SK-N-SH (cell line): ENCODE results near the gene FSIP1. TPM values are rescaled to one million over a fixed set of nuclear protein-coding genes. Genes with fewer than 3 reads are reported as not detected.

Experiments used
- CHD2 ChIP-seq: fragments of 150-350 bp; IDR thresholded peaks from 2 replicates; pipeline ENCODE4 v1.6.1; 2018; ENCODE audit warnings: low read length; ENCODE audit not compliant: partially characterized antibody
- ELF1 ChIP-seq: IDR thresholded peaks from 2 replicates; pipeline ENCODE4 v1.4.0; 2012
- EZH2phosphoT487 ChIP-seq: fragments of 200-600 bp; sonication (generic); IDR thresholded peaks from 2 replicates; pipeline ENCODE4 v1.6.1; 2017; ENCODE audit warnings: low read depth, mixed run types, mild to moderate bottlenecking, antibody characterized with exemption, moderate library complexity, borderline replicate concordance
- FOSL2 ChIP-seq: IDR thresholded peaks from 2 replicates; pipeline ENCODE4 v1.4.0; 2012; ENCODE audit warnings: low read depth, mild to moderate bottlenecking, moderate library complexity, borderline replicate concordance
- FOXJ3 ChIP-seq: sonication (generic); formaldehyde crosslinking; IDR thresholded peaks from 2 replicates; pipeline ENCODE4 v1.5.1; 2020; ENCODE audit warnings: mild to moderate bottlenecking, missing genetic modification reagents
- FOXM1 ChIP-seq: IDR thresholded peaks from 2 replicates; pipeline ENCODE4 v1.4.0; 2012; ENCODE audit warnings: low read depth, mild to moderate bottlenecking
- GABPA ChIP-seq: IDR thresholded peaks from 2 replicates; pipeline ENCODE4 v1.4.0; 2012; ENCODE audit warnings: low read depth, mild to moderate bottlenecking
- GATA2 ChIP-seq: sonication (generic); formaldehyde crosslinking; IDR thresholded peaks from 2 replicates; pipeline ENCODE4 v1.5.0; 2020; ENCODE audit warnings: mild to moderate bottlenecking, missing genetic modification reagents
- JUND ChIP-seq: IDR thresholded peaks from 2 replicates; pipeline ENCODE4 v1.4.0; 2012
- MEF2A ChIP-seq: IDR thresholded peaks from 2 replicates; pipeline ENCODE4 v1.4.0; 2012; ENCODE audit warnings: low read depth, borderline replicate concordance
- MXI1 ChIP-seq: IDR thresholded peaks from 2 replicates; pipeline ENCODE4 v1.6.1; 2012; ENCODE audit warnings: mild to moderate bottlenecking, low read depth, low read length, improper control_type of control experiment
- POLR2AphosphoS5 ChIP-seq: IDR thresholded peaks from 2 replicates; pipeline ENCODE4 v1.6.1; 2012; ENCODE audit warnings: low read depth, low read length
- RAD21 ChIP-seq: IDR thresholded peaks from 2 replicates; pipeline ENCODE4 v1.6.1; 2012; ENCODE audit warnings: mild to moderate bottlenecking, low read length
- RCOR1 ChIP-seq: fragments of 150-350 bp; IDR thresholded peaks from 2 replicates; pipeline ENCODE4 v1.6.1; 2017; ENCODE audit warnings: antibody characterized with exemption, low read length
- RFX5 ChIP-seq: IDR thresholded peaks from 2 replicates; pipeline ENCODE4 v1.6.1; 2012; ENCODE audit warnings: mild to moderate bottlenecking, improper control_type of control experiment, low read length
- SIN3A ChIP-seq: IDR thresholded peaks from 2 replicates; pipeline ENCODE4 v1.6.1; 2012; ENCODE audit warnings: low read depth, mild to moderate bottlenecking, low read length, moderate library complexity, borderline replicate concordance
- TAF1 ChIP-seq: IDR thresholded peaks from 2 replicates; pipeline ENCODE4 v1.6.1; 2012; ENCODE audit warnings: low read depth, mild to moderate bottlenecking, low read length, moderate library complexity, borderline replicate concordance
- TCF12 ChIP-seq: IDR thresholded peaks from 2 replicates; pipeline ENCODE4 v1.4.0; 2012
- TEAD4 ChIP-seq: IDR thresholded peaks from 2 replicates; pipeline ENCODE4 v1.4.0; 2012; ENCODE audit warnings: mild to moderate bottlenecking, borderline replicate concordance; ENCODE audit not compliant: insufficient read depth
- YY1 ChIP-seq: IDR thresholded peaks from 2 replicates; pipeline ENCODE4 v1.4.0; 2012; ENCODE audit warnings: low read depth, mild to moderate bottlenecking
- polyA plus RNA-seq, 3 experiments: library from polyadenylated mRNA; depleted of rRNA; stranded (reverse); fragments of >200 nt; gene quantifications; 2 replicates each; pipeline ENCODE4 v1.2.3, GENCODE V29; 2012
- TF ChIP-seq, protein P1 (sequence below): IDR thresholded peaks from 2 replicates; pipeline ENCODE4 v1.6.1; 2012; ENCODE audit warnings: mild to moderate bottlenecking, low read depth, low read length, moderate library complexity
- TF ChIP-seq, protein P2 (sequence below): fragments of 150-350 bp; IDR thresholded peaks from 2 replicates; pipeline ENCODE4 v1.6.1; 2016; ENCODE audit warnings: mild to moderate bottlenecking, low read depth, low read length
- TF ChIP-seq, protein P3 (sequence below): fragments of 150-350 bp; IDR thresholded peaks from 2 replicates; pipeline ENCODE4 v1.6.1; 2017; ENCODE audit warnings: antibody characterized with exemption, low read length, low read depth, borderline replicate concordance
- TF ChIP-seq, protein P4 (sequence below): fragments of 200-600 bp; sonication (generic); IDR thresholded peaks from 2 replicates; pipeline ENCODE4 v1.6.1; 2017; ENCODE audit warnings: antibody characterized with exemption, mild to moderate bottlenecking, moderate library complexity
- TF ChIP-seq, protein P5 (sequence below): IDR thresholded peaks from 2 replicates; pipeline ENCODE4 v1.4.0; 2012; ENCODE audit warnings: low read depth, borderline replicate concordance

FSIP1 gene
- polyA plus RNA-seq, 1 of the 3 experiments (the other 2 are of a cell fraction), result 0.43 TPM

DNA sequence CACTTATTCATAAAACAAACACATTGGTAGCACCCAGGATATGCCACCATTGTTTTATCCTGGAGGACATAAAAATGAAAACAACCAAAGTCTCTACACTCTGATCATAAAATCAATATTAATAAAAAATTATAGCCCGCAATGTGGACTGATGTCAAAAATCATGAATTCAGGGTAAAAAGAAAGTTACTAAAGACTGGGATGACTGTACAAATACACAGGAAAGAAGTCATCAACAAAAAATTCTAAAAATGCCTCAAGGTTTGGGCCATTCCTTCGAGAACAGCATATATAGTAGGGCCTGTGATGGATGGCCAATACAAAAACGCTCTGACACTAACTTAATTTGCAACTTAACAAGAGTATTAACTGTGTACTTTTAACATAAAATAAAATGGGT, 125.0 kb downstream of the FSIP1 start (continued):
- TF ChIP-seq, protein P1, sequence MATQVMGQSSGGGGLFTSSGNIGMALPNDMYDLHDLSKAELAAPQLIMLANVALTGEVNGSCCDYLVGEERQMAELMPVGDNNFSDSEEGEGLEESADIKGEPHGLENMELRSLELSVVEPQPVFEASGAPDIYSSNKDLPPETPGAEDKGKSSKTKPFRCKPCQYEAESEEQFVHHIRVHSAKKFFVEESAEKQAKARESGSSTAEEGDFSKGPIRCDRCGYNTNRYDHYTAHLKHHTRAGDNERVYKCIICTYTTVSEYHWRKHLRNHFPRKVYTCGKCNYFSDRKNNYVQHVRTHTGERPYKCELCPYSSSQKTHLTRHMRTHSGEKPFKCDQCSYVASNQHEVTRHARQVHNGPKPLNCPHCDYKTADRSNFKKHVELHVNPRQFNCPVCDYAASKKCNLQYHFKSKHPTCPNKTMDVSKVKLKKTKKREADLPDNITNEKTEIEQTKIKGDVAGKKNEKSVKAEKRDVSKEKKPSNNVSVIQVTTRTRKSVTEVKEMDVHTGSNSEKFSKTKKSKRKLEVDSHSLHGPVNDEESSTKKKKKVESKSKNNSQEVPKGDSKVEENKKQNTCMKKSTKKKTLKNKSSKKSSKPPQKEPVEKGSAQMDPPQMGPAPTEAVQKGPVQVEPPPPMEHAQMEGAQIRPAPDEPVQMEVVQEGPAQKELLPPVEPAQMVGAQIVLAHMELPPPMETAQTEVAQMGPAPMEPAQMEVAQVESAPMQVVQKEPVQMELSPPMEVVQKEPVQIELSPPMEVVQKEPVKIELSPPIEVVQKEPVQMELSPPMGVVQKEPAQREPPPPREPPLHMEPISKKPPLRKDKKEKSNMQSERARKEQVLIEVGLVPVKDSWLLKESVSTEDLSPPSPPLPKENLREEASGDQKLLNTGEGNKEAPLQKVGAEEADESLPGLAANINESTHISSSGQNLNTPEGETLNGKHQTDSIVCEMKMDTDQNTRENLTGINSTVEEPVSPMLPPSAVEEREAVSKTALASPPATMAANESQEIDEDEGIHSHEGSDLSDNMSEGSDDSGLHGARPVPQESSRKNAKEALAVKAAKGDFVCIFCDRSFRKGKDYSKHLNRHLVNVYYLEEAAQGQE, result no peak
- TF ChIP-seq TCF12 (peak; percentile 58; the same call in 1 of the 2 replicates), FOXJ3 (CRISPR knock-in tag) (no peak), RCOR1 (no peak), SIN3A (no peak), MEF2A (no peak), POLR2AphosphoS5 (no peak), GATA2 (CRISPR knock-in tag) (no peak), EZH2phosphoT487 (no peak), RAD21 (no peak), TAF1 (no peak), MXI1 (no peak), CHD2 (no peak), FOSL2 (peak; percentile 62; the same call in 1 of the 2 replicates), GABPA (no peak), RFX5 (no peak), ELF1 (no peak), TEAD4 (peak; percentile 47; the same call in 1 of the 2 replicates), JUND (peak; percentile 71), FOXM1 (no peak), YY1 (no peak)
- TF ChIP-seq, protein P2, sequence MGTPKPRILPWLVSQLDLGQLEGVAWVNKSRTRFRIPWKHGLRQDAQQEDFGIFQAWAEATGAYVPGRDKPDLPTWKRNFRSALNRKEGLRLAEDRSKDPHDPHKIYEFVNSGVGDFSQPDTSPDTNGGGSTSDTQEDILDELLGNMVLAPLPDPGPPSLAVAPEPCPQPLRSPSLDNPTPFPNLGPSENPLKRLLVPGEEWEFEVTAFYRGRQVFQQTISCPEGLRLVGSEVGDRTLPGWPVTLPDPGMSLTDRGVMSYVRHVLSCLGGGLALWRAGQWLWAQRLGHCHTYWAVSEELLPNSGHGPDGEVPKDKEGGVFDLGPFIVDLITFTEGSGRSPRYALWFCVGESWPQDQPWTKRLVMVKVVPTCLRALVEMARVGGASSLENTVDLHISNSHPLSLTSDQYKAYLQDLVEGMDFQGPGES, result no peak
- TF ChIP-seq, protein P3, sequence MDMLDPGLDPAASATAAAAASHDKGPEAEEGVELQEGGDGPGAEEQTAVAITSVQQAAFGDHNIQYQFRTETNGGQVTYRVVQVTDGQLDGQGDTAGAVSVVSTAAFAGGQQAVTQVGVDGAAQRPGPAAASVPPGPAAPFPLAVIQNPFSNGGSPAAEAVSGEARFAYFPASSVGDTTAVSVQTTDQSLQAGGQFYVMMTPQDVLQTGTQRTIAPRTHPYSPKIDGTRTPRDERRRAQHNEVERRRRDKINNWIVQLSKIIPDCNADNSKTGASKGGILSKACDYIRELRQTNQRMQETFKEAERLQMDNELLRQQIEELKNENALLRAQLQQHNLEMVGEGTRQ, result no peak
- TF ChIP-seq, protein P4, sequence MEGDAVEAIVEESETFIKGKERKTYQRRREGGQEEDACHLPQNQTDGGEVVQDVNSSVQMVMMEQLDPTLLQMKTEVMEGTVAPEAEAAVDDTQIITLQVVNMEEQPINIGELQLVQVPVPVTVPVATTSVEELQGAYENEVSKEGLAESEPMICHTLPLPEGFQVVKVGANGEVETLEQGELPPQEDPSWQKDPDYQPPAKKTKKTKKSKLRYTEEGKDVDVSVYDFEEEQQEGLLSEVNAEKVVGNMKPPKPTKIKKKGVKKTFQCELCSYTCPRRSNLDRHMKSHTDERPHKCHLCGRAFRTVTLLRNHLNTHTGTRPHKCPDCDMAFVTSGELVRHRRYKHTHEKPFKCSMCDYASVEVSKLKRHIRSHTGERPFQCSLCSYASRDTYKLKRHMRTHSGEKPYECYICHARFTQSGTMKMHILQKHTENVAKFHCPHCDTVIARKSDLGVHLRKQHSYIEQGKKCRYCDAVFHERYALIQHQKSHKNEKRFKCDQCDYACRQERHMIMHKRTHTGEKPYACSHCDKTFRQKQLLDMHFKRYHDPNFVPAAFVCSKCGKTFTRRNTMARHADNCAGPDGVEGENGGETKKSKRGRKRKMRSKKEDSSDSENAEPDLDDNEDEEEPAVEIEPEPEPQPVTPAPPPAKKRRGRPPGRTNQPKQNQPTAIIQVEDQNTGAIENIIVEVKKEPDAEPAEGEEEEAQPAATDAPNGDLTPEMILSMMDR, result no peak
- TF ChIP-seq, protein P5, sequence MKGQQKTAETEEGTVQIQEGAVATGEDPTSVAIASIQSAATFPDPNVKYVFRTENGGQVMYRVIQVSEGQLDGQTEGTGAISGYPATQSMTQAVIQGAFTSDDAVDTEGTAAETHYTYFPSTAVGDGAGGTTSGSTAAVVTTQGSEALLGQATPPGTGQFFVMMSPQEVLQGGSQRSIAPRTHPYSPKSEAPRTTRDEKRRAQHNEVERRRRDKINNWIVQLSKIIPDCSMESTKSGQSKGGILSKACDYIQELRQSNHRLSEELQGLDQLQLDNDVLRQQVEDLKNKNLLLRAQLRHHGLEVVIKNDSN, result no peak
